ENCODE results near the gene ITPR1. TPM values are rescaled to one million over a fixed set of nuclear protein-coding genes. Genes with fewer than 3 reads are reported as not detected.
A peak's percentile ranks its signal among the peaks of the same experiment; 100 is the strongest.

The ITPR1 gene
- total and polyA plus RNA-seq, 2 of the 4 experiments (the other 2 are of a cell fraction) = 1.8 to 5.7 TPM

DNA sequence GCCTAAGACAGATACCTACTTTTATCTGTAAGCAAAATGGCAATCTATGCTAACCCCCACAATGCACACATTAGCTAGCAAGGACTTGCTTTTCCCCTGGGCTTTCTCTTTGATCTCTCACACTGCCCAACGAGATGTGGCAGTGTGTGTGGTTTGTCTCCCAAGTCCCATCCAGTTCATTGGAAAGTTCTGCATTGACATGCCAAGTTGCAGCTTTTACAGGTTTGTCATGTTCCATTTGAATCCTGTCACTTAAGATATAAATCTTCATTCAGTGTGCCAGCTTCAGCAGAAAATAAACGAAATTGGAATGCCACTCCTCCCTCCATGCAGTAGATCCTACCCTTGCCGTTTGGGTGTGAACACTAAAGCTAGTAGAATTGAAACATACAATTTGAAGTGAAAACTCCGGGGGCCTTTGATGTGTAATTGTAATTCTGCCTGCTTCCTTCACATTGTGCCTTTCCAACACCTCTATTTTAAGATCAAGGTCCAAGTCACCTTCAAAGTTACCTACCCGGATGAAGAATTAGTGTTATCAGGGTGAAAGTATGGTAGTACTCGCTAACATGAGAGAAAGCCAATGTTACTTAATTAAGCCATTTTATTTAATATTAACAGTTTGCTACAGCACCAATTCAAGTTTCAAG is 355.2 kb downstream of the ITPR1 start:
- H2BK5ac ChIP-seq (ENCODE audit: low read depth, low read length, poor library complexity, severe bottlenecking) = no peak overlapping the region
- H2AK5ac ChIP-seq (ENCODE audit: low read depth, low read length) = no peak overlapping the region
- intact Hi-C loops (cut with micrococcal nuclease) = no loop called here
- no peaks in the 10 kb centered on the region for H3K9me1 ChIP-seq (ENCODE audit: insufficient read depth, low read length)
- DNase-seq = no peak
- no peak overlapping the region for H3K4me2 ChIP-seq (ENCODE audit: low read depth, low read length)
- no peaks in the 10 kb centered on the region for H3K27me3 ChIP-seq (ENCODE audit: control insufficient read depth, insufficient read depth, low read length)
- ChIA-PET POLR2A (ENCODE audit: unreplicated experiment) (no interaction called here), CTCF (no interaction called here)
- no peaks in the 10 kb centered on the region for H3K4me1 ChIP-seq (ENCODE audit: control insufficient read depth, insufficient read depth, low read length)
- H4K8ac ChIP-seq (ENCODE audit: low read depth in 2 of 2, low read length in 2 of 2) = no peak overlapping the region
- in situ Hi-C loops (cut with MboI; ENCODE audit: low sequenced_read_pairs) = no loop called here
- H3K23ac ChIP-seq (ENCODE audit: low read depth, low read length) = no peak overlapping the region; the same call in 1 of the 2 replicates
- H3K14ac ChIP-seq (replicated peaks; ENCODE audit: low read depth, low read length) = no peak overlapping the region
- no peak overlapping the region for H2AK9ac ChIP-seq (replicated peaks; ENCODE audit: low read depth, low read length, poor library complexity)
- peak overlapping the region; percentile 23; the same call in 1 of the 2 replicates for H2BK20ac ChIP-seq (ENCODE audit: low read depth, low read length)
- dilution Hi-C loops (cut with HindIII; ENCODE audit: low sequenced_read_pairs, unreplicated experiment) = no loop called here
- no peaks in the 10 kb centered on the region for H3K9me3 ChIP-seq (ENCODE audit: control insufficient read depth, insufficient read depth, low read length)
- no peak overlapping the region for H3K9ac ChIP-seq (ENCODE audit: low read depth, low read length)
- no peaks in the 10 kb centered on the region for H3K36me3 ChIP-seq (ENCODE audit: control insufficient read depth, insufficient read depth, low read length)
- H2BK120ac ChIP-seq (ENCODE audit: low read depth, low read length) = no peak overlapping the region
- H3K56ac ChIP-seq (ENCODE audit: extremely low read depth, insufficient read depth, low read length) = no peak overlapping the region
- no TSS peak for BruUV-seq (replicated peaks)
- no peak overlapping the region for H3K27ac ChIP-seq (ENCODE audit: insufficient read depth, low read length)
- H3K4me3 ChIP-seq (ENCODE audit: insufficient read depth, low read depth, low read length) = no peak overlapping the region
- WGBS, 2 experiments (ENCODE audit: extremely low coverage in 2 of 2, insufficient read length in 1 of 2) = no CpG with 5 or more reads among the region's 6 CpGs
- no peak overlapping the region for H2AFZ ChIP-seq (replicated peaks; ENCODE audit: low read length, poor library complexity)
- no peak overlapping the region for H4K5ac ChIP-seq (ENCODE audit: low read depth, low read length)
- no peak overlapping the region for H4K91ac ChIP-seq (ENCODE audit: insufficient read depth, low read depth, low read length)
- no peak for TF ChIP-seq RFX5 (IDR thresholded peaks at IDR 0.05; ENCODE audit: low read depth, low read length)
- TF ChIP-seq, protein P1, sequence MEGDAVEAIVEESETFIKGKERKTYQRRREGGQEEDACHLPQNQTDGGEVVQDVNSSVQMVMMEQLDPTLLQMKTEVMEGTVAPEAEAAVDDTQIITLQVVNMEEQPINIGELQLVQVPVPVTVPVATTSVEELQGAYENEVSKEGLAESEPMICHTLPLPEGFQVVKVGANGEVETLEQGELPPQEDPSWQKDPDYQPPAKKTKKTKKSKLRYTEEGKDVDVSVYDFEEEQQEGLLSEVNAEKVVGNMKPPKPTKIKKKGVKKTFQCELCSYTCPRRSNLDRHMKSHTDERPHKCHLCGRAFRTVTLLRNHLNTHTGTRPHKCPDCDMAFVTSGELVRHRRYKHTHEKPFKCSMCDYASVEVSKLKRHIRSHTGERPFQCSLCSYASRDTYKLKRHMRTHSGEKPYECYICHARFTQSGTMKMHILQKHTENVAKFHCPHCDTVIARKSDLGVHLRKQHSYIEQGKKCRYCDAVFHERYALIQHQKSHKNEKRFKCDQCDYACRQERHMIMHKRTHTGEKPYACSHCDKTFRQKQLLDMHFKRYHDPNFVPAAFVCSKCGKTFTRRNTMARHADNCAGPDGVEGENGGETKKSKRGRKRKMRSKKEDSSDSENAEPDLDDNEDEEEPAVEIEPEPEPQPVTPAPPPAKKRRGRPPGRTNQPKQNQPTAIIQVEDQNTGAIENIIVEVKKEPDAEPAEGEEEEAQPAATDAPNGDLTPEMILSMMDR (conservative IDR thresholded peaks at IDR 0.05; ENCODE audit: low read depth, low read length) = no peak
- no peak for TF ChIP-seq MAFK (IDR thresholded peaks at IDR 0.05; ENCODE audit: low read depth, low read length)
- no peaks in the 10 kb centered on the region for H4K20me1 ChIP-seq (ENCODE audit: insufficient read depth, low read length)
- no peaks in the 10 kb centered on the region for H3K79me1 ChIP-seq (ENCODE audit: low read depth in 1 of 2, low read length in 2 of 2)
- H3K4ac ChIP-seq (ENCODE audit: low read depth, low read length) = no peak overlapping the region
- no peak overlapping the region for H3K18ac ChIP-seq (ENCODE audit: low read depth, low read length)
- no peak for ATAC-seq (ENCODE audit: low read depth)
- H2BK15ac ChIP-seq (ENCODE audit: low read depth, low read length) = no peak overlapping the region
